ENCODE results near the gene RALGPS1. TPM values are rescaled to one million over a fixed set of nuclear protein-coding genes. Genes with fewer than 3 reads are reported as not detected.

The RALGPS1 gene
- polyA plus RNA-seq, 3 donors, result 0.60 to 4.6 (median 1.3) TPM

DNA sequence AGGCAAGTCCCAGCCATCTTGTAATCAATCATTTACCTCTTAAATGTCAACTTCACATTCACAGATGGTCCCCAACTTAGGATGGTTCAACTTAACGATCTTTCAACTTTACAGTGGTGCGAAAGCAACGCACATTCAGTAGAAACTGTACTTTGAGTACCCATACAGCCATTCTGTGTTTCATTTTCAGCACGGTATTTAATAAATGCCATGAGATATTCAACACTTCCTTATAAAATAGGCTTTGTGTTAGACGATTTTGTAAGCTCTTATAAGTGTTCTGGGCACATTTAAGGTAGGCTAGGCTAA, 254.9 kb downstream of the RALGPS1 start:
- Histone ChIP-seq H4K20me1 (ENCODE audit: insufficient read depth, low read length) (no peaks in the 10 kb centered on the region), H3K4me2 (replicated peaks; ENCODE audit: extremely low read depth, low read length, poor library complexity, severe bottlenecking) (no peak overlapping the region), H3K36me3 (replicated peaks in 1 of 2; ENCODE audit: control insufficient read depth in 1 of 2, insufficient read depth in 2 of 2, low read length in 2 of 2) (no peaks in the 10 kb centered on the region), H3K4me3 (replicated peaks in 1 of 3; ENCODE audit: low read depth in 2 of 3, low read length in 3 of 3) (no peak overlapping the region), H3K27ac (ENCODE audit: low read depth in 1 of 2, low read length in 2 of 2) (no peak overlapping the region), H3K9me3 (replicated peaks in 1 of 2; ENCODE audit: control insufficient read depth in 1 of 2, insufficient read depth in 1 of 2, low read length in 2 of 2) (no peaks in the 10 kb centered on the region), H3K79me2 (ENCODE audit: insufficient read depth, low read length) (no peaks in the 10 kb centered on the region), H3K27me3 (ENCODE audit: control insufficient read depth in 2 of 2, insufficient read depth in 2 of 2, low read length in 2 of 2) (no peaks in the 10 kb centered on the region), H2AFZ (ENCODE audit: insufficient read depth, low read depth, low read length, poor library complexity, severe bottlenecking) (no peak overlapping the region), H3K4me1 (ENCODE audit: control insufficient read depth in 1 of 2, insufficient read depth in 2 of 2, low read length in 2 of 2) (no peaks in the 10 kb centered on the region), H3K9ac (ENCODE audit: insufficient read depth, low read length, poor library complexity, severe bottlenecking) (no peak overlapping the region)
- WGBS (ENCODE audit: insufficient coverage), result 75% methylated on average over 2 of the region's 5 CpGs
- Mint-ChIP-seq H3K36me3 (peaks cover 0 to 2% of the 10 kb centered on the region in 2 donors), H3K4me1 (peaks cover 8% of the 10 kb centered on the region), H3K9me3 (peaks cover 0 to 4% (median 0%) of the 10 kb centered on the region in 7 donors), H3K4me3 (no peak overlapping the region), H3K27ac (no peak overlapping the region), H3K27me3 (ENCODE audit: low read depth in 3 of 3) (peaks cover 0 to 3% (median 2%) of the 10 kb centered on the region in 3 donors)
- intact Hi-C loops (cut with micrococcal nuclease), result no loop called here
- TF ChIP-seq, protein P1, sequence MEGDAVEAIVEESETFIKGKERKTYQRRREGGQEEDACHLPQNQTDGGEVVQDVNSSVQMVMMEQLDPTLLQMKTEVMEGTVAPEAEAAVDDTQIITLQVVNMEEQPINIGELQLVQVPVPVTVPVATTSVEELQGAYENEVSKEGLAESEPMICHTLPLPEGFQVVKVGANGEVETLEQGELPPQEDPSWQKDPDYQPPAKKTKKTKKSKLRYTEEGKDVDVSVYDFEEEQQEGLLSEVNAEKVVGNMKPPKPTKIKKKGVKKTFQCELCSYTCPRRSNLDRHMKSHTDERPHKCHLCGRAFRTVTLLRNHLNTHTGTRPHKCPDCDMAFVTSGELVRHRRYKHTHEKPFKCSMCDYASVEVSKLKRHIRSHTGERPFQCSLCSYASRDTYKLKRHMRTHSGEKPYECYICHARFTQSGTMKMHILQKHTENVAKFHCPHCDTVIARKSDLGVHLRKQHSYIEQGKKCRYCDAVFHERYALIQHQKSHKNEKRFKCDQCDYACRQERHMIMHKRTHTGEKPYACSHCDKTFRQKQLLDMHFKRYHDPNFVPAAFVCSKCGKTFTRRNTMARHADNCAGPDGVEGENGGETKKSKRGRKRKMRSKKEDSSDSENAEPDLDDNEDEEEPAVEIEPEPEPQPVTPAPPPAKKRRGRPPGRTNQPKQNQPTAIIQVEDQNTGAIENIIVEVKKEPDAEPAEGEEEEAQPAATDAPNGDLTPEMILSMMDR (IDR thresholded peaks at IDR 0.05), result no peak
- no peak for DNase-seq

DNA sequence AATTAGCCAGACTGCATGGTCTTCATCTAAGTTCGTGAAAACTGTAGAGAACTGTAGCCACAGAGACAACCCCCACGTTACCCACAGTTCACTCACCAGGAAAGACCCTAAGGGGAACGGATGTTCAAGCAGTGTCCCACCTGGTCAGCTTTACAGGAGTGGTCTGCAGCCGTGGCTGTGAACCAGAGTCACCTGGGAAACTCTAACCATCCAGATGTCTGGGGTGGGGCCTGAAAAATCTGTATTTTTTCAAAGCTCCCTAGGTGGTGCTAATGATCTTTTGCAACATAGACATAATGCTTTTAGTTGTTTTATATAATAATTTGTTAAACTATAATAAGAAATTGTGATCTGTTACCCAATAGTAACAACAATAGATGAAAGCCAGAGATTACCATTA, 255.5 kb downstream of the RALGPS1 start:
- H4K20me1 ChIP-seq (ENCODE audit: insufficient read depth, low read length), result no peaks in the 10 kb centered on the region
- TF ChIP-seq, protein P1 (IDR thresholded peaks at IDR 0.05), result no peak
- Mint-ChIP-seq H3K9me3 (peaks cover 0 to 4% (median 0%) of the 10 kb centered on the region in 7 donors), H3K4me1 (peaks cover 8% of the 10 kb centered on the region), H3K27me3 (ENCODE audit: low read depth in 3 of 3) (peaks cover 0 to 3% (median 2%) of the 10 kb centered on the region in 3 donors), H3K27ac (no peak overlapping the region), H3K4me3 (no peak overlapping the region), H3K36me3 (peaks cover 0 to 2% of the 10 kb centered on the region in 2 donors)
- no peaks in the 10 kb centered on the region for H3K9me3 ChIP-seq (replicated peaks in 1 of 2; ENCODE audit: control insufficient read depth in 1 of 2, insufficient read depth in 1 of 2, low read length in 2 of 2)
- H3K79me2 ChIP-seq (ENCODE audit: insufficient read depth, low read length), result no peaks in the 10 kb centered on the region
- H3K27ac ChIP-seq (ENCODE audit: low read depth in 1 of 2, low read length in 2 of 2), result no peak overlapping the region
- no peak overlapping the region for H2AFZ ChIP-seq (ENCODE audit: insufficient read depth, low read depth, low read length, poor library complexity, severe bottlenecking)
- intact Hi-C loops (cut with micrococcal nuclease), result no loop called here
- H3K4me1 ChIP-seq (ENCODE audit: control insufficient read depth in 1 of 2, insufficient read depth in 2 of 2, low read length in 2 of 2), result no peaks in the 10 kb centered on the region
- no peak overlapping the region for H3K4me2 ChIP-seq (replicated peaks; ENCODE audit: extremely low read depth, low read length, poor library complexity, severe bottlenecking)
- no peak overlapping the region for H3K4me3 ChIP-seq (replicated peaks in 1 of 3; ENCODE audit: low read depth in 2 of 3, low read length in 3 of 3)
- 85% methylated on average over 3 of the region's 4 CpGs for WGBS (ENCODE audit: insufficient coverage)
- no peaks in the 10 kb centered on the region for H3K27me3 ChIP-seq (ENCODE audit: control insufficient read depth in 2 of 2, insufficient read depth in 2 of 2, low read length in 2 of 2)
- no peak overlapping the region for H3K9ac ChIP-seq (ENCODE audit: insufficient read depth, low read length, poor library complexity, severe bottlenecking)
- no peak for DNase-seq
- H3K36me3 ChIP-seq (replicated peaks in 1 of 2; ENCODE audit: control insufficient read depth in 1 of 2, insufficient read depth in 2 of 2, low read length in 2 of 2), result no peaks in the 10 kb centered on the region

All from CD14-positive monocyte (primary cell).